Stimulated activated CD8-positive, alpha-beta memory T cell treated with anti-CD3 and anti-CD28 coated beads, Interleukin-15, amount 100 ng/mL, for 4 hours (primary cell): ENCODE results near the gene CLRN1.

Experiments
- DNase-seq, 2 donors: peaks; one replicate each; pipeline ENCODE4 v3.0.0-alpha.2; 2020; ENCODE audit warnings: low read depth in 2 of 2

Gene CLRN1

DNA sequence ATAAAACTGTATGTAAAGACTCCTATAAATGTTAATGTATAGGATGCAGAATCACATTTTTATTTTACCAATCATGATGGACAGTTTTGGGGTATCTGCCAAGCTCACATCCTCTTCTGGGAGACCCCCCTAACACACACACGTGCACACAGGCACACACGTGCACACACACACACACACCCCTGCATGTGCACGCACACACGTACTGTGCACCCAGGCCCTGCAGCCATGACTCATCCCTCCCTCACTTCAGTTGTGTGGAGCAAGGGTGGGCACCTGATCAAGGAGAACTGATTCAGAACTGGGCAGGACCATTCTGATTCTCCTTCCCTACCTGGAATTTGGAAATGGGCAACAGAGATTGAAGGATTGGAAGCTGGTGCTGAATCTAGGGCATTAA is 51.3 kb downstream of the CLRN1 start:
- DNase-seq: no peak

DNA sequence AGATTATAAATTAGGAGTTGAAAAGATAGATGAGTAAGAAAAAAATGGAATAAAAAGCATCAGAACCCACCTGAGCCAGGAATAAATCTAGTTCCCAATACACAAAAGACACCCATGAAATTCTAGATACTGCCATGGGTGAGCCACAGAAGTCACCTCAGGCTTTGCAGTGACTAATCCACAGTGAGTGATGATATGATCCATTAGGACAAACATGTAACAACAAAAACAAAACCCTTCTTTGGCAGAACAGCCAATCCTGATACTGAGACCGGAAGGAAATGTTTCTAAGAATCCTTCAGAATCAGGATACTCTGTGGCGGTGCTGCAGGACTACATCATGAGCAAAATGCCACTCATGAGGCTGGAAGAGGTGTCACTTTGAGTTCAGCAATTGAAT is 52.3 kb downstream of the CLRN1 start:
- DNase-seq: no peak

- DNase-seq: no peak
Measured at GRCh38 chr3:150917951-150918350, 54.6 kb downstream of the CLRN1 start.

DNA sequence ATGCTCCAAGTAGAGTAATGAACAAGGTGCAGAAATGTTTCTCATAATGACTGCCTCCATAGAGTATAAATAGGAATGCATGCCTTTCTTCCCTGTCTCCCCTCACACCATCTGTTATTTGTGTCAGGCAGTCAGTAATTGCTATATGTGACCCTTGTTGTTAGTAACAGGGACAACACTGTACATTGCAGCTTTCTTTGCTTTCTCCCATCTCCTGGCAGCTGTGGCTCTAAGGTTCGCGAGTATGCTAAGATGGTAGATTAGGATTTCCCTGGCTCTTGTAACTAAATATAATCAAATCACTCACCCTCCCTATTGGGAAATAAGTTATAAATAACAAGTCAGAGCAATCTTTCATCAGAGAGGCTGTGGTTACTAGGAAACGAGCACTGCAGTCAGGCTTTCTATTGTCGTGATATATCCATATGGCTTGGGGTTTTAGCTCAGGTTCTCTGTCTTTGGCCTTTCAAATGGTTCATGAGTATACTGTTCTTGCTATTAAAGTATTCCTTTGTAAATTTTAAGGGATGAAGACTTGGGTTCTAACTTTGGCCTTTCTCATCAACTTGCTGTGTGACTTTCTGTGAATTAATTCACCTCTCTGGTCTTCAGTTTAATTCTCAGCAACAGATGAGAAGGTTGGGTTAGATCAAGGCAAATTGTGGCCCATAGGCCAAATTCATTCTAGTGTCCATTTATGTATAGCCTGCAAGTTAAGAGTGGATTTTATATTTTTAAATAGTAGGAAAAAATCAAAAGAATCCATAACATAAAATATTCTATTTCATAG is 59.2 kb downstream of the CLRN1 start:
- no peak for DNase-seq

- DNase-seq: no peak
Measured at GRCh38 chr3:150912501-150912900, 60.0 kb downstream of the CLRN1 start.

DNA sequence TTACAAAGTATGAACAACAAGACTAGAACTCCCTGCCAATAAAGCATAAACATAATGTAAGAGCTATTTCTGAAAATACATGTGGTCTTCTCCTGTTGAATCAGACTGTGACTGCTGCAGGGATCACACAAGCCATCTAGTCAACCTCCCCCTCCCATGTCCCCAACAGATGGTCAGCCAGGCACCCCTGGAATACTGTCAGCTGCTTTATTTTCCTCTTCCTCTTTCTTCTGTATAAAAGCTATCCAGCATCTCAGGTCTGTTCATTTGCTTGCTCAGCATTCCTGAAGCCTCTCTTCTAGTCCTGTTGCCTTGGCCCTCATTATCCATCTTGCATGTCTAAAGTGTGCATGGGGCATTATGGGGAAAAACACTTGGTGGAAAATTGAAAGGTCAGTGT is 60.8 kb downstream of the CLRN1 start:
- DNase-seq: no peak

GRCh38 chr3:150906461-150906860 is 66.1 kb downstream of the CLRN1 start:
- DNase-seq: no peak

DNA sequence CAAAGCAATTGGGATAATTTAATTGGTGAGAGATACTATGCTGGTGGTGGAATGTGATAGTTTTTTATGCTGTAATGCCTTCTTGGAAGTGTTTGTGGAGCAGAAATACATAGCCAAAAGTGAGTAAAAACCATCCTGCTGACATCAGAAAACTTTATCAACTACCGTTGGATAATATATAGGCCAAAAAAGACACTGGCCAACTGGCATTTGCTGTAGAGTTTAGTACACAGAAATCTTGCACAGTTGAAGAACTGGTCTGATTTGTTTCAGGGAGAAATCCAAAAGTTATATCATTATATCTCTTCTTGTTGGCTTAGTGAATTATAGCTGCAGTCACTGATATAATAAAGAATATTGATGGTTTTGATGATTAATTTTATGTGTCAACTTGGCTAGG is 66.8 kb downstream of the CLRN1 start:
- DNase-seq: no peak

- DNase-seq: no peak
Measured at GRCh38 chr3:150905339-150905738, 67.2 kb downstream of the CLRN1 start, which contains the start of gene MINDY4B. Gene MINDY4B (minus strand): TSS chr3:150905439. CDS start chr3:150905439, 0 bp downstream.

GRCh38 chr3:150902988-150903387 is 69.5 kb downstream of the CLRN1 start:
- no peak for DNase-seq

- no peak for DNase-seq
Measured at GRCh38 chr3:150901793-150902192, 70.7 kb downstream of the CLRN1 start.

- no peak for DNase-seq
Measured at GRCh38 chr3:150899141-150899540, 73.4 kb downstream of the CLRN1 start.

DNA sequence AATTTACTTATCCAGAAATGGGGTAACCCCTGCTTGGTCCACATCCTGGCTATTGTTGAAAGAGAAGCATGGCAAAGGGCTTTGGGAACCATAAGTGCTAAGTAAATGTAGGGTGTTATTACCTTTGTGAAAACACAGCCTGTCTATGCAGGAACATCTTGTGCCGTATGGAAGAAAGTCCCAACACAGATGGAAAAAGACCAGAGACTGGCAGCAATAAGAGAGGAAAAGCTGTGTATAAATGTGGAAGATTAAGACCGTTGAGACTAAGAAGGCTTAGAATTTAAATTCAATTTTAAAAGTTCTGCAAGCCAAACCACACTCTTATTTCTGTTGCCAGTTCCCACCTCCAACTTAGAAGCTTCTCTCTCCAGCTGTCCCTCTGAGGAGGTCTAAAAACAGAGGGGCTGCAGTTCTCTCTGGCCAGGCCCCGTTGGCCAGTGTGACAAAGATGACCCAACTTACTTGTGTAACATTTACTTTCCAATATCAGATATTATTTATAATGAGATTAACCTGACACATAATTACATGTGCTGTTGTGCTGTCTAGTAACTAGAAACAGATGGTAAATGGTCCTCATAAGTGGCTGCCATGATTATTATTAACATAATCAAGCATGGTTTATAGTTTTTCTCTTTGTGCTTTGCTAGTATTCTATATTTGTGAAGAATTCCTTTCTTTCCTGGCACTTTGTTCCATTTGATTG is 74.3 kb downstream of the CLRN1 start:
- DNase-seq: no peak

GRCh38 chr3:150897592-150897991 is 74.9 kb downstream of the CLRN1 start:
- no peak for DNase-seq

DNA sequence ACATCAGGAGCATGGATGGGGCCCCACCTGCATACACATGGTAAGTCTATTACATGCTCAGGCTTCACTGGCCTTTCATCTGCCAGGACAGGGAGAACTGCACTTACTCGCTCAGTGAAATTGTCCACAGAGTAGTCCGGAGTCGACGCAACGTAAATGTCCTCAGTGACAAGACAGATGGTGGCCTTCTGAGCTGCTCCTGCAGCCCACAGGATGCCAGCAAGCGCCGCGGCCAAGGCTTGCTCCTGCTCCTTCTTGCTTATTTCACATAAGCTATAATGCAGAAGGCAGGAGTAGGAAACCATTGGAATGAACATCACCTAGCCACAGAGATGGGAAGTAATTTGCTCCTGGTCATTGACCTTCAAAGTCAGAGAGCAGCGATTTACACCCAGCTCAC is 81.7 kb downstream of the CLRN1 start:
- no peak for DNase-seq

- no peak for DNase-seq
Measured at GRCh38 chr3:150890295-150890694, 82.2 kb downstream of the CLRN1 start.

GRCh38 chr3:150889106-150889505 is 83.4 kb downstream of the CLRN1 start:
- DNase-seq: no peak

DNA sequence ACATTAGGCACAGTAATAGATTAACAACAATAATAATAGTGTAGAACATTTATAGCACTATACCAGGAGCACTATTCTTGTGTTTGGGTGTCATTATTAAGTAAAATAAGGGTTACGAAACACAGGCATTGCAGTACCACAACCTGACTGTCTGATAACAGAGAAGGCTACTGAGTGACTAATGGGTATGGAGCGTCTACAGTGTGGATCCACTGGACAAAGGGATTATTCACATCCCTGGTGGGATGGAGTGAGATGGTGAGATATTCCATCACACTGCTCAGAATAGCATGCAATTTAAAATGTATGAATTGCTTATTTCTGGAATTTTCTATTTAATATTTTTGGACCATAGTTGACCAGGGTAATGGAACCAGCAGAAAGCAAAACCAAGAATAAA is 85.5 kb downstream of the CLRN1 start:
- DNase-seq: no peak

GRCh38 chr3:150885535-150885934 is 87.0 kb downstream of the CLRN1 start:
- no peak for DNase-seq

DNA sequence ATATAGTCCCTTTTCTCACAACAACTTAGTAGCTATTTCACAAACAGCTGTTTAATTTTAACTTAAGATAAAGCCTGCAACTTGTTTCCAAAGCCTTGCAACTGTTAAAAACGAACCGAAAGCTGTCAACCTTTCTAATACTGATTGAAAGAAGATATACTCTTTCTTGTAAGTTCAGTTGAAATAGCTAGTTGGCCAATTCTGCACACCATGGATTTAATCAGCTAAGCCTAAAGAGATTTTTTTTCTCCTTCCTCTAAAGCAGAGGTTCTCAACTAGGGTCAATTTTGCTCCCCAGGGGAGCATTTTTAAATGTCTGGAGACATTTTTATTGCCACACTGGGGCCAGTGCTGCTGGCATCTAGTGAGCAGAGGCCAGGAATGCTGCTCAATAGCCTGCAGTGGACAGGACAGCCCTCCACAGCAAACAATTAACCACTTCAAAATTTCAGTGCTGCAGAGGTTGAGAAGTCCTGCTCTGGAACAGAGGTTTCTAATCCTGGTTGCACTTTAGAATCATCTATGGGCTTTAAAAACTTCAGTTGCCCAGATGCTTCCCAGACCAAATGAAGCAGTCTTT is 93.4 kb downstream of the CLRN1 start:
- no peak for DNase-seq

DNA sequence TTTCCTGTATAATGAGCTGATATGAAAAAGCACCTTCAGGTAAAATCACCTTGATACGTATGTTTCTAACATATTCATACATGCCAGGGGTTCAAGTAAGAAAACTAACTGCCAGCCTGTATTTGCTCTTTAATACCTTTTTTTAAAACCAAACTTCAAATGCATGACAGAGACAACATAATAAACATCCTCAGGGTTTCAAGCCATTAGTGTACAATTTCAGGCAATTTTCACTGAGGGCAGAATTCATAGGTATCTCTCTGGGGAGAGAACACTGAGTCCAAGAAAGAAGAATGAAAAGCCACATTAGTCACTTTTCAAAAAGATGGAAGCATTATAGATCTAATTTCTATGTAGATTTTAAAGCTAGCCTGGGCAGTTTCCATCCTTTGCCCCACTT is 94.2 kb downstream of the CLRN1 start:
- DNase-seq: no peak

DNA sequence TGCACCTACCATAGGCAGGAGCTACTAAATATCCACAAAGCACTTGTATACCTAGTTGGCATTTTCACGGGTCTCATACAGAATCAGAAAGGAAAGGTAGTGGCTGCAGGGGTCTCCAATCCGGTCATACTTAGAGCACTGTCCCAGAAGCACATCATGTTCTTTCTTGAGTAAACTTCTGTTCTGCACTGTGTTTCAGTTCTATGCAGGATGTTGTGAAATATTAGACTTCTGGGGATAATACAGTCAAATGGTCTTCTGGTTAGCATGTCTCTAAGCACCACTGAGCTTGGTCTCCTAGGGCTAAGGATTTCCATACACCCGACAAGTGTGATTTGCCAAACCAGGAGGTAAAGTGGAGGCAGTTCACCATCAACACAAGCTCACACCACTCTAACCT is 95.2 kb downstream of the CLRN1 start:
- DNase-seq: no peak
